Neural progenitor cell (in vitro differentiated cells): ENCODE results near the gene SNX22. TPM values are rescaled to one million over a fixed set of nuclear protein-coding genes. Genes with fewer than 3 reads are reported as not detected.

Experiments
- DNase-seq: peaks from one replicate; pipeline ENCODE4 v3.0.0-alpha.2; 2016; ENCODE audit warnings: low spot score
- H2AFZ ChIP-seq: fragments of 200-600 bp; sonication (generic); replicated peaks from 2 replicates; pipeline ENCODE4 v1.6.1; 2016; ENCODE audit warnings: antibody characterized with exemption
- H3F3A ChIP-seq: fragments of 200-600 bp; sonication (generic); 2 replicates; pipeline ENCODE4 v1.6.1; 2016; ENCODE audit warnings: antibody characterized with exemption, low read depth
- H3K27ac ChIP-seq: fragments of 200-600 bp; sonication (generic); 2 replicates; pipeline ENCODE4 v1.5.1; 2016; ENCODE audit warnings: mild to moderate bottlenecking
- H3K27me3 ChIP-seq: fragments of 200-600 bp; sonication (generic); 2 replicates; pipeline ENCODE4 v1.6.1; 2016; ENCODE audit warnings: mild to moderate bottlenecking, moderate library complexity
- H3K36me3 ChIP-seq: fragments of 200-600 bp; sonication (generic); 2 replicates; pipeline ENCODE4 v1.5.1; 2016
- H3K4me1 ChIP-seq: fragments of 200-600 bp; sonication (generic); 2 replicates; pipeline ENCODE4 v1.6.1; 2016; ENCODE audit warnings: mixed run types
- H3K4me2 ChIP-seq: fragments of 200-600 bp; sonication (generic); 2 replicates; pipeline ENCODE4 v1.6.1; 2016
- H3K4me3 ChIP-seq: fragments of 200-600 bp; sonication (generic); 2 replicates; pipeline ENCODE4 v1.5.1; 2016
- H3K79me2 ChIP-seq: fragments of 200-600 bp; sonication (generic); 2 replicates; pipeline ENCODE4 v1.6.1; 2016; ENCODE audit warnings: low read depth
- H3K9ac ChIP-seq: fragments of 200-600 bp; sonication (generic); 2 replicates; pipeline ENCODE4 v1.6.1; 2016
- H3K9me3 ChIP-seq: fragments of 200-600 bp; sonication (generic); 2 replicates; pipeline ENCODE4 v1.5.1; 2016; ENCODE audit warnings: low read depth
- H4K20me1 ChIP-seq: fragments of 200-600 bp; sonication (generic); 2 replicates; pipeline ENCODE4 v1.6.1; 2016; ENCODE audit warnings: low read depth
- H3K27ac Mint-ChIP-seq: 3 replicates; pipeline ENCODE4 v1.8.0; 2021; ENCODE audit warnings: mixed read lengths
- H3K27me3 Mint-ChIP-seq: 2 replicates; pipeline ENCODE4 v1.8.0; 2022; ENCODE audit warnings: low read depth, mild to moderate bottlenecking, inconsistent platforms, moderate library complexity, mixed read lengths; ENCODE audit not compliant: insufficient read depth
- H3K36me3 Mint-ChIP-seq: 3 replicates; pipeline ENCODE4 v1.8.0; 2021; ENCODE audit warnings: mixed read lengths
- H3K4me1 Mint-ChIP-seq: 3 replicates; pipeline ENCODE4 v1.8.0; 2021; ENCODE audit warnings: mixed read lengths
- H3K4me3 Mint-ChIP-seq: 3 replicates; pipeline ENCODE4 v1.8.0; 2021; ENCODE audit warnings: mild to moderate bottlenecking, moderate library complexity, mixed read lengths
- H3K9me3 Mint-ChIP-seq: 3 replicates; pipeline ENCODE4 v1.8.0; 2020; ENCODE audit warnings: mixed read lengths
- CTCF ChIP-seq: fragments of 200-600 bp; sonication (generic); IDR thresholded peaks from 2 replicates; pipeline ENCODE4 v1.5.1; 2017; ENCODE audit warnings: antibody characterized with exemption, mild to moderate bottlenecking
- EZH2 ChIP-seq: fragments of 200-600 bp; sonication (generic); IDR thresholded peaks from 2 replicates; pipeline ENCODE4 v1.6.1; 2017; ENCODE audit warnings: antibody characterized with exemption, mild to moderate bottlenecking, moderate library complexity
- EZH2phosphoT487 ChIP-seq: fragments of 200-600 bp; sonication (generic); IDR thresholded peaks from 2 replicates; pipeline ENCODE4 v1.6.1; 2017; ENCODE audit warnings: antibody characterized with exemption
- total RNA-seq: library from RNA; depleted of rRNA; stranded (reverse); fragments of >200 nt; gene quantifications from 2 replicates; pipeline ENCODE4 v1.2.3, GENCODE V29; 2015; ENCODE audit warnings: low replicate concordance

Gene SNX22
- total RNA-seq, 1 donor from 2014 or later = 4.0 TPM

GRCh38 chr15:64157599-64158125 is 6.1 kb downstream of the SNX22 start:
- no peak for TF ChIP-seq EZH2
- TF ChIP-seq EZH2phosphoT487 = no peak
- no peak for TF ChIP-seq CTCF
- no peak overlapping the region for H3K27ac Mint-ChIP-seq
- no peak overlapping the region for H3K4me2 ChIP-seq
- no peak overlapping the region for H3K4me3 Mint-ChIP-seq
- no peaks in the 10 kb centered on the region for H3K36me3 ChIP-seq
- peaks cover 15% of the 10 kb centered on the region for H3K4me1 ChIP-seq
- H3K79me2 ChIP-seq = peaks cover 16% of the 10 kb centered on the region
- H3K9ac ChIP-seq = no peak overlapping the region
- H3K36me3 Mint-ChIP-seq = peaks cover 36% of the 10 kb centered on the region
- no peak overlapping the region for H3K4me3 ChIP-seq
- peaks cover 17% of the 10 kb centered on the region for H3K4me1 Mint-ChIP-seq
- H3K27me3 Mint-ChIP-seq = peaks cover 5% of the 10 kb centered on the region
- peaks cover 8% of the 10 kb centered on the region for H3K27me3 ChIP-seq
- peaks cover 13% of the 10 kb centered on the region for H4K20me1 ChIP-seq
- no peak overlapping the region for H2AFZ ChIP-seq
- H3K27ac ChIP-seq = no peak overlapping the region
- H3F3A ChIP-seq = peaks cover 18% of the 10 kb centered on the region
- no peaks in the 10 kb centered on the region for H3K9me3 Mint-ChIP-seq
- no peak for DNase-seq
- H3K9me3 ChIP-seq = no peaks in the 10 kb centered on the region

GRCh38 chr15:64158363-64159134 is 7.0 kb downstream of the SNX22 start:
- TF ChIP-seq CTCF = no peak
- no peak for TF ChIP-seq EZH2phosphoT487
- TF ChIP-seq EZH2 = no peak
- no peaks in the 10 kb centered on the region for H3K27me3 ChIP-seq
- no peak overlapping the region for H3K9ac ChIP-seq
- H3K4me1 ChIP-seq = peaks cover 10% of the 10 kb centered on the region
- H3K27ac ChIP-seq = no peak overlapping the region
- peaks cover 5% of the 10 kb centered on the region for H4K20me1 ChIP-seq
- no peaks in the 10 kb centered on the region for H3K36me3 ChIP-seq
- H3K4me2 ChIP-seq = no peak overlapping the region
- no peak for DNase-seq
- Mint-ChIP-seq H3K4me3 (no peak overlapping the region), H3K9me3 (no peaks in the 10 kb centered on the region), H3K27ac (peak overlapping the region; percentile 4), H3K4me1 (peaks cover 17% of the 10 kb centered on the region), H3K36me3 (peaks cover 36% of the 10 kb centered on the region), H3K27me3 (no peaks in the 10 kb centered on the region)
- H2AFZ ChIP-seq = no peak overlapping the region
- H3K9me3 ChIP-seq = no peaks in the 10 kb centered on the region
- no peak overlapping the region for H3K4me3 ChIP-seq
- peaks cover 17% of the 10 kb centered on the region for H3K79me2 ChIP-seq
- peaks cover 19% of the 10 kb centered on the region for H3F3A ChIP-seq

GRCh38 chr15:64161688-64162477 is 10.4 kb downstream of the SNX22 start:
- peaks cover 17% of the 10 kb centered on the region for H3K79me2 ChIP-seq
- Mint-ChIP-seq H3K4me3 (peak overlapping the region; percentile 89), H3K4me1 (peaks cover 23% of the 10 kb centered on the region), H3K9me3 (no peaks in the 10 kb centered on the region), H3K27ac (peak overlapping the region; percentile 43), H3K36me3 (peaks cover 27% of the 10 kb centered on the region), H3K27me3 (no peaks in the 10 kb centered on the region)
- peaks cover 5% of the 10 kb centered on the region for H4K20me1 ChIP-seq
- H3K4me1 ChIP-seq = peaks cover 15% of the 10 kb centered on the region
- H3K9me3 ChIP-seq = no peaks in the 10 kb centered on the region
- no peak for DNase-seq
- H3K4me3 ChIP-seq = peak overlapping the region; percentile 77
- H3K36me3 ChIP-seq = no peaks in the 10 kb centered on the region
- no peak overlapping the region for H2AFZ ChIP-seq
- no peaks in the 10 kb centered on the region for H3K27me3 ChIP-seq
- H3F3A ChIP-seq = peaks cover 19% of the 10 kb centered on the region
- H3K9ac ChIP-seq = peak overlapping the region; percentile 65
- peak overlapping the region; percentile 96 for H3K4me2 ChIP-seq
- TF ChIP-seq CTCF = no peak
- TF ChIP-seq EZH2 = no peak
- TF ChIP-seq EZH2phosphoT487 = no peak
- no peak overlapping the region for H3K27ac ChIP-seq
